Bone marrow (tissue), 2 donors: ENCODE data around the gene DSG3.

Experiments used
- DNase-seq, 2 donors: peaks; one replicate each; lab custom pipeline; 2025; lab: John Stamatoyannopoulos, UW

Gene DSG3

DNA sequence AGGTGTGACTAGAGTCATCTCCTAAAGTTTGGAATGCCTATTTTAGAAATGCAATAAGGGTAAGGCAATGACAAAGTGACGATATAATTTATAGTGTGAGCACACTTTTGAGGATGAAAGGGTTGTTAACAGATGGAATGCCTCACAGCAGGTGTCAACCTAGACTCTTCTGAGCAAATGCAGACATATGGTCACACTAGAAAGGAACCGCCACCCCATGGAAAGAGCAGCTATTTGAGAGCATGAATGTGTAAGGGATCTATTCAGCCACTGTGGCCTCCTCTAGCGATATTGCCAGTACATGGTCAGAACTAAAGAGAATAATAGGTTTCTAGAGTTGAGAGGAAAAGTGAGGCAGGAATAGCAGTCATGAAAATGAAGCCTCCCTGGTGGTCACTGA, 68.9 kb downstream of the DSG3 start:
- no peak for DNase-seq

DNA sequence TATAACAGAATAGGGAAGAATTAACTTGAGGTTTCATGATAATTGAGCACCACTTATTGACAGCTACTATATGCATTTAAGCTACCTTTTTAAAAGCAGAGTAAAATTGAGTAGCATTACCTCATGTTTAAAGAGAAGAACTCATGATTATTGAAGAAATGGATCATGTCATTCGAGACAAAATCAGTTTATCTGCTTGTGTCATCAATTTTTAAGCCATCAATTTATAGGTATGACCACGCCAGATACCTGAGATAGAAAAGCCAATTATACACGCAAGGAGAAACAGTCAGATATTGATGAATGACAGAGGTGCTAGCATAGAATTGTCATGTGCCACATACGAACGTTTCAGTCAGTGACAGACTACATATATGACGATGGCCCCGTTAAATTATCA, 78.8 kb downstream of the DSG3 start:
- DNase-seq = no peak
